HepG2 (cell line): Measurements from ENCODE around the gene ZNF273. TPM values are rescaled to one million over a fixed set of nuclear protein-coding genes. Genes with fewer than 3 reads are reported as not detected.
A peak's percentile ranks its signal among the peaks of the same experiment; 100 is the strongest.

Experiments used
- ATAC-seq: fragments of 200-7000 bp; cut with Tn5 transposase; 3 replicates; pipeline ENCODE4 v1.9.1; 2020; ENCODE audit warnings: mild to moderate bottlenecking, moderate library complexity
- BruUV-seq: library from RNA; stranded (reverse); fragments of 400-500 nt; replicated peaks from 2 replicates; lab custom pipeline; 2021; lab: Mats Ljungman, UMichigan
- CTCF ChIA-PET: fragments of 300-600 bp; formaldehyde crosslinking; extraction: SDS; loops from one replicate; lab custom pipeline; 2021; ENCODE audit warnings: low total read pairs, inconsistent platforms, low intra/inter-chr PET ratio; lab: Yijun Ruan, JAX
- POLR2A ChIA-PET: fragments of 350-600 bp; sonication (Branson Sonifier 250); formaldehyde crosslinking; loops from one replicate; lab custom pipeline; 2020; ENCODE audit warnings: antibody characterized with exemption, inconsistent platforms; lab: Yijun Ruan, JAX
- DNase-seq: peaks from one replicate; pipeline ENCODE4 v3.0.0-alpha.2; 2015; ENCODE audit warnings: low spot score
- FAIRE-seq: peaks from 3 replicates; lab custom pipeline; 2011; peaks lifted over from hg19 to GRCh38; lab: Jason Lieb, UNC
- H2AFZ ChIP-seq: one replicate; pipeline ENCODE4 v1.6.1; 2011; ENCODE audit warnings: low read length, inconsistent platforms
- H3K27ac ChIP-seq: fragments of 300-600 bp; 3 replicates; pipeline ENCODE4 v1.8.0; 2011; ENCODE audit warnings: mixed run types, mild to moderate bottlenecking, mixed read lengths, low read length, inconsistent platforms; ENCODE audit not compliant: insufficient read depth; ENCODE audit errors: extremely low read length
- H3K27me3 ChIP-seq, 2 experiments: fragments of 200-600 bp in 1 of 2; 2 replicates in 1 of 2; 3 replicates in 1 of 2; pipeline versions ENCODE4 v1.6.0 to v1.8.0; 2011; ENCODE audit warnings: low read length in 2 of 2, mild to moderate bottlenecking in 2 of 2, moderate library complexity in 2 of 2, inconsistent platforms in 1 of 2; ENCODE audit not compliant: insufficient read depth in 2 of 2, control insufficient read depth in 1 of 2
- H3K36me3 ChIP-seq, 2 experiments: fragments of 200-600 bp in 1 of 2; replicated peaks in 1 of 2; 2 replicates in 1 of 2; 3 replicates in 1 of 2; pipeline versions ENCODE4 v1.5.1 to v1.8.0; 2011; ENCODE audit warnings: low read length in 2 of 2, inconsistent platforms in 1 of 2; ENCODE audit not compliant: insufficient read depth in 2 of 2, control insufficient read depth in 1 of 2
- H3K4me1 ChIP-seq: 2 replicates; pipeline ENCODE4 v1.5.1; 2012; ENCODE audit warnings: low read length, inconsistent platforms; ENCODE audit not compliant: insufficient read depth
- H3K4me2 ChIP-seq: 2 replicates; pipeline ENCODE4 v1.6.0; 2011; ENCODE audit warnings: low read depth, low read length, inconsistent platforms
- H3K4me3 ChIP-seq, 3 experiments: fragments of 200-600 bp in 1 of 3; sonication (generic), shearing (Covaris generic) in 1 of 3; replicated peaks in 1 of 3; 2 replicates each; pipeline ENCODE4 v1.5.1; 2011 to 2016; ENCODE audit warnings: low read length in 3 of 3, inconsistent platforms in 2 of 3, low read depth in 2 of 3, mild to moderate bottlenecking in 2 of 3, control low read depth in 1 of 3, mixed read lengths in 1 of 3; ENCODE audit not compliant: insufficient read depth in 1 of 3
- H3K79me2 ChIP-seq: one replicate; pipeline ENCODE4 v1.6.1; 2011; ENCODE audit warnings: low read length, inconsistent platforms; ENCODE audit not compliant: insufficient read depth
- H3K9ac ChIP-seq: 2 replicates; pipeline ENCODE4 v1.6.0; 2011; ENCODE audit warnings: mild to moderate bottlenecking, low read depth, low read length, inconsistent platforms; ENCODE audit not compliant: insufficient read depth
- H3K9me3 ChIP-seq: 2 replicates; pipeline ENCODE4 v1.5.1; 2012; ENCODE audit warnings: mild to moderate bottlenecking, low read length
- H4K20me1 ChIP-seq: 2 replicates; pipeline ENCODE4 v1.6.0; 2011; ENCODE audit warnings: inconsistent platforms, mild to moderate bottlenecking, low read length, moderate library complexity; ENCODE audit not compliant: insufficient read depth
- KDM1A ChIP-seq: IDR thresholded peaks from 2 replicates; pipeline ENCODE4 v1.6.1; 2016; ENCODE audit warnings: missing compliant biosample characterization
- KDM5B ChIP-seq: sonication (generic); formaldehyde crosslinking; IDR thresholded peaks from 2 replicates; pipeline ENCODE4 v1.4.0; 2020; ENCODE audit warnings: missing genetic modification reagents, mild to moderate bottlenecking, borderline replicate concordance
- POGZ ChIP-seq: sonication (generic); formaldehyde crosslinking; IDR thresholded peaks from 2 replicates; pipeline ENCODE4 v1.4.0; 2020; ENCODE audit warnings: mild to moderate bottlenecking, missing genetic modification reagents
- SALL2 ChIP-seq: sonication (generic); formaldehyde crosslinking; IDR thresholded peaks from 2 replicates; pipeline ENCODE4 v1.8.1; 2023; ENCODE audit warnings: mild to moderate bottlenecking, missing genetic modification reagents, inconsistent platforms
- SAP130 ChIP-seq: IDR thresholded peaks from 2 replicates; pipeline ENCODE4 v1.6.1; 2016; ENCODE audit warnings: low read depth
- SMAD1 ChIP-seq: sonication (generic); formaldehyde crosslinking; IDR thresholded peaks from 2 replicates; pipeline ENCODE4 v1.4.0; 2020; ENCODE audit warnings: missing genetic modification reagents, low read depth, mild to moderate bottlenecking, borderline replicate concordance
- SMAD3 ChIP-seq: sonication (generic); formaldehyde crosslinking; IDR thresholded peaks from 2 replicates; pipeline ENCODE4 v1.4.0; 2020; ENCODE audit warnings: missing genetic modification reagents
- STAG1 ChIP-seq: sonication (generic); formaldehyde crosslinking; IDR thresholded peaks from 2 replicates; pipeline ENCODE4 v1.4.0; 2020; ENCODE audit warnings: missing genetic modification reagents
- THAP11 ChIP-seq: IDR thresholded peaks from 2 replicates; pipeline ENCODE4 v1.6.1; 2016; ENCODE audit warnings: missing biosample characterization, missing genetic modification reagents
- ZBTB7B ChIP-seq: sonication (generic); formaldehyde crosslinking; IDR thresholded peaks from 2 replicates; pipeline ENCODE4 v1.4.0; 2020; ENCODE audit warnings: missing genetic modification reagents
- ZFP36L2 ChIP-seq: sonication (generic); formaldehyde crosslinking; IDR thresholded peaks from 2 replicates; pipeline ENCODE4 v1.4.0; 2020; ENCODE audit warnings: missing genetic modification reagents
- ZNF296 ChIP-seq: sonication (generic); formaldehyde crosslinking; conservative IDR thresholded peaks from 2 replicates; pipeline ENCODE4 v1.5.0; 2020; ENCODE audit warnings: mild to moderate bottlenecking, missing genetic modification reagents
- WGBS: methylation state at CpG from one replicate; pipeline ENCODE4 v1.1.6; 2017; ENCODE audit warnings: low lambda C conversion rate; 5-methylcytosine and 5-hydroxymethylcytosine counted together
- in situ Hi-C: cut with HindIII; loops from 2 replicates; pipeline ENCODE4 v1.10.0; 2017; ENCODE audit warnings: low pct_unique_long_range_greater_than_20kb; ENCODE audit not compliant: extremely low pct_ligation_motif_present
- intact Hi-C: fragments of 100-400 bp; cut with micrococcal nuclease; formaldehyde crosslinking; loops from one replicate; pipeline ENCODE4 v1.10.0; 2022; ENCODE audit not compliant: unreplicated experiment
- polyA plus RNA-seq, 8 experiments: library from polyadenylated mRNA; depleted of rRNA in 3 of 8; stranded (reverse) in 7 of 8; unstranded in 1 of 8; fragments of >200 nt; fragmentation: Illumina TruSeq in 4 of 8; extraction: Trizol in 4 of 8; gene quantifications; 2 replicates each; pipeline versions ENCODE4 v1.2.1 to v1.2.3, GENCODE V29; 2011 to 2016; ENCODE audit warnings: low read depth in 4 of 8, missing spikeins in 1 of 8, mixed read lengths in 1 of 8; ENCODE audit not compliant: insufficient read depth in 1 of 8
- total RNA-seq, 5 experiments: library from RNA; depleted of rRNA; stranded (reverse); fragments of >200 nt; fragmentation: Illumina TruSeq; extraction: Trizol; gene quantifications; 2 replicates each; pipeline ENCODE4 v1.2.3, GENCODE V29; 2016; ENCODE audit warnings: low read depth in 1 of 5
- TF ChIP-seq, protein P1 (sequence below): sonication (generic); formaldehyde crosslinking; IDR thresholded peaks from 2 replicates; pipeline ENCODE4 v1.5.0; 2020; ENCODE audit warnings: missing genetic modification reagents, mild to moderate bottlenecking, borderline replicate concordance
- TF ChIP-seq, protein P2 (sequence below): sonication (generic); formaldehyde crosslinking; IDR thresholded peaks from 2 replicates; pipeline ENCODE4 v1.4.0; 2020; ENCODE audit warnings: missing genetic modification reagents
- TF ChIP-seq, protein P3 (sequence below): sonication (generic); formaldehyde crosslinking; IDR thresholded peaks from 2 replicates; pipeline ENCODE4 v1.5.0; 2020; ENCODE audit warnings: mild to moderate bottlenecking, missing genetic modification reagents, moderate library complexity
- TF ChIP-seq, protein P4 (sequence below): IDR thresholded peaks from 2 replicates; pipeline ENCODE4 v1.6.1; 2016; ENCODE audit warnings: low read depth, borderline replicate concordance

ZNF273 gene
- total and polyA plus RNA-seq, 2 of the 13 experiments (the other 11 are each of a cell fraction or from before 2014, with no cell fraction given) = 1.7 to 5.8 TPM

DNA sequence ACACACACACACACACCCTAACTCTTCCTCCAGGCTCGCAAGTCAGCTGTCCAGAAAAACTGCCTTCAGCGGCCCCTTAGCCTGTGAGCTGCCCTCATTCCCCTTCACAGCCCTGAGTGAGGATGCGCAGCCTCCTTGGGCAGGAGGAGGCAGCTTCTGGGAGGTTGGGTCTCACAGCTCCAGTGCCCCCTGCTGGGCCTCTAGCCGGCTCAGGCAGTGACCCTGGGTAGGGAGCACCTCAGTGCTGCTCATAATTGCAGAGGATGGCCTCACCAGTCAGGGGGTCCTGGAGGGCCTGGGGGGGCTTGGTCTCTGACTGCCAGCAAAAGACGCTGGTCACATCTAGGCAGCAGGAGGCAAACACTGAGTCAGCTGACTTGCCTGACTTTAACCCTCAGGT lies 43.7 kb downstream of the ZNF273 start:
- H3K27ac ChIP-seq = no peak overlapping the region
- ChIA-PET POLR2A (interaction anchor here (0.7 to 1.6 kb wide), 4 partner anchors 23 to 154 kb away, joined by 3 to 4 read pairs (median 4); partner anchors contain the start of gene ERV3-1), CTCF (no interaction called here)
- DNase-seq (peak; percentile 27), FAIRE-seq (no peak), ATAC-seq (peak; percentile 82)
- H3K4me3 ChIP-seq = peak overlapping the region; percentile 64 to 83 (median 67)
- H2AFZ ChIP-seq = no peak overlapping the region
- no peaks in the 10 kb centered on the region for H3K36me3 ChIP-seq
- no TSS peak for BruUV-seq
- H3K9ac ChIP-seq = peak overlapping the region; percentile 71; the same call in 1 of the 2 replicates
- in situ Hi-C loops = no loop called here
- no peaks in the 10 kb centered on the region for H3K79me2 ChIP-seq
- WGBS = 54% methylated on average over 4 of the region's 5 CpGs
- no peaks in the 10 kb centered on the region for H3K9me3 ChIP-seq
- H3K4me2 ChIP-seq = peak overlapping the region; percentile 93
- H4K20me1 ChIP-seq = no peaks in the 10 kb centered on the region
- peaks cover 33% of the 10 kb centered on the region for H3K4me1 ChIP-seq
- H3K27me3 ChIP-seq = peaks cover 0 to 2% of the 10 kb centered on the region in 2 experiments; a peak in 1 of 5 replicates
- intact Hi-C loops = no loop called here
- TF ChIP-seq ZFP36L2 (CRISPR knock-in tag) = no peak
- TF ChIP-seq, protein P1, sequence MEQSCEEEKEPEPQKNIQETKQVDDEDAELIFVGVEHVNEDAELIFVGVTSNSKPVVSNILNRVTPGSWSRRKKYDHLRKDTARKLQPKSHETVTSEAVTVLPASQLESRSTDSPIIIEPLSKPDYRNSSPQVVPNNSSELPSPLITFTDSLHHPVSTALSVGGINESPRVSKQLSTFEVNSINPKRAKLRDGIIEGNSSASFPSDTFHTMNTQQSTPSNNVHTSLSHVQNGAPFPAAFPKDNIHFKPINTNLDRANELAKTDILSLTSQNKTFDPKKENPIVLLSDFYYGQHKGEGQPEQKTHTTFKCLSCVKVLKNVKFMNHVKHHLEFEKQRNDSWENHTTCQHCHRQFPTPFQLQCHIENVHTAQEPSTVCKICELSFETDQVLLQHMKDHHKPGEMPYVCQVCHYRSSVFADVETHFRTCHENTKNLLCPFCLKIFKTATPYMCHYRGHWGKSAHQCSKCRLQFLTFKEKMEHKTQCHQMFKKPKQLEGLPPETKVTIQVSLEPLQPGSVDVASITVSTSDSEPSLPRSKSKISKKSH (CRISPR knock-in tag) = peak; percentile 19; the same call in 1 of the 2 replicates
- 0 out of 2 replicates have a peak, but pooled peaks have one; percentile 16 for TF ChIP-seq KDM1A
- TF ChIP-seq KDM5B (CRISPR knock-in tag) = 0 out of 2 replicates have a peak, but pooled peaks have one; percentile 14
- TF ChIP-seq, protein P2, sequence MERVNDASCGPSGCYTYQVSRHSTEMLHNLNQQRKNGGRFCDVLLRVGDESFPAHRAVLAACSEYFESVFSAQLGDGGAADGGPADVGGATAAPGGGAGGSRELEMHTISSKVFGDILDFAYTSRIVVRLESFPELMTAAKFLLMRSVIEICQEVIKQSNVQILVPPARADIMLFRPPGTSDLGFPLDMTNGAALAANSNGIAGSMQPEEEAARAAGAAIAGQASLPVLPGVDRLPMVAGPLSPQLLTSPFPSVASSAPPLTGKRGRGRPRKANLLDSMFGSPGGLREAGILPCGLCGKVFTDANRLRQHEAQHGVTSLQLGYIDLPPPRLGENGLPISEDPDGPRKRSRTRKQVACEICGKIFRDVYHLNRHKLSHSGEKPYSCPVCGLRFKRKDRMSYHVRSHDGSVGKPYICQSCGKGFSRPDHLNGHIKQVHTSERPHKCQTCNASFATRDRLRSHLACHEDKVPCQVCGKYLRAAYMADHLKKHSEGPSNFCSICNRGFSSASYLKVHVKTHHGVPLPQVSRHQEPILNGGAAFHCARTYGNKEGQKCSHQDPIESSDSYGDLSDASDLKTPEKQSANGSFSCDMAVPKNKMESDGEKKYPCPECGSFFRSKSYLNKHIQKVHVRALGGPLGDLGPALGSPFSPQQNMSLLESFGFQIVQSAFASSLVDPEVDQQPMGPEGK (CRISPR knock-in tag) = 0 out of 2 replicates have a peak, but pooled peaks have one; percentile 3
- no peak for TF ChIP-seq ZNF296 (CRISPR knock-in tag)
- 0 out of 2 replicates have a peak, but pooled peaks have one; percentile 20 for TF ChIP-seq SMAD1 (CRISPR knock-in tag)
- peak; percentile 78 for TF ChIP-seq ZBTB7B (CRISPR knock-in tag)
- TF ChIP-seq SALL2 (CRISPR knock-in tag) = 0 out of 2 replicates have a peak, but pooled peaks have one; percentile 31
- TF ChIP-seq SAP130 (CRISPR knock-in tag) = peak; percentile 7; the same call in 1 of the 2 replicates
- TF ChIP-seq, protein P3, sequence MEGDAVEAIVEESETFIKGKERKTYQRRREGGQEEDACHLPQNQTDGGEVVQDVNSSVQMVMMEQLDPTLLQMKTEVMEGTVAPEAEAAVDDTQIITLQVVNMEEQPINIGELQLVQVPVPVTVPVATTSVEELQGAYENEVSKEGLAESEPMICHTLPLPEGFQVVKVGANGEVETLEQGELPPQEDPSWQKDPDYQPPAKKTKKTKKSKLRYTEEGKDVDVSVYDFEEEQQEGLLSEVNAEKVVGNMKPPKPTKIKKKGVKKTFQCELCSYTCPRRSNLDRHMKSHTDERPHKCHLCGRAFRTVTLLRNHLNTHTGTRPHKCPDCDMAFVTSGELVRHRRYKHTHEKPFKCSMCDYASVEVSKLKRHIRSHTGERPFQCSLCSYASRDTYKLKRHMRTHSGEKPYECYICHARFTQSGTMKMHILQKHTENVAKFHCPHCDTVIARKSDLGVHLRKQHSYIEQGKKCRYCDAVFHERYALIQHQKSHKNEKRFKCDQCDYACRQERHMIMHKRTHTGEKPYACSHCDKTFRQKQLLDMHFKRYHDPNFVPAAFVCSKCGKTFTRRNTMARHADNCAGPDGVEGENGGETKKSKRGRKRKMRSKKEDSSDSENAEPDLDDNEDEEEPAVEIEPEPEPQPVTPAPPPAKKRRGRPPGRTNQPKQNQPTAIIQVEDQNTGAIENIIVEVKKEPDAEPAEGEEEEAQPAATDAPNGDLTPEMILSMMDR (CRISPR knock-in tag) = peak; percentile 82
- TF ChIP-seq THAP11 (CRISPR knock-in tag) = no peak
- TF ChIP-seq SMAD3 (CRISPR knock-in tag) = 0 out of 2 replicates have a peak, but pooled peaks have one; percentile 29
- peak; percentile 60; the same call in 1 of the 2 replicates for TF ChIP-seq POGZ (CRISPR knock-in tag)
- TF ChIP-seq, protein P4, sequence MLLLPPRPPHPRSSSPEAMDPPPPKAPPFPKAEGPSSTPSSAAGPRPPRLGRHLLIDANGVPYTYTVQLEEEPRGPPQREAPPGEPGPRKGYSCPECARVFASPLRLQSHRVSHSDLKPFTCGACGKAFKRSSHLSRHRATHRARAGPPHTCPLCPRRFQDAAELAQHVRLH (CRISPR knock-in tag) = peak; percentile 30; the same call in 1 of the 2 replicates
- TF ChIP-seq STAG1 (CRISPR knock-in tag) = peak; percentile 57
